Measurements from ENCODE around the gene TRRAP.

- no peak for TF ChIP-seq CTCF (IDR thresholded peaks at IDR 0.05 in 8 of 11, conservative IDR thresholded peaks at IDR 0.05 in 3 of 11)
- TF ChIP-seq POLR2AphosphoS5 (IDR thresholded peaks at IDR 0.05) = no peak
- no peak for TF ChIP-seq POLR2A (IDR thresholded peaks at IDR 0.05)
These were observed 159.1 kb downstream of the TRRAP start for GRCh38 chr7:99037327-99037940.
